ENCODE results near the gene DOK6. TPM values are rescaled to one million over a fixed set of nuclear protein-coding genes. Genes with fewer than 3 reads are reported as not detected.
"Not testable (repeated sequence)": the region's sequence is repeated elsewhere in the genome, so short reads cannot be mapped to it uniquely, and the experiment has no call there.

Gene DOK6
- total RNA-seq, 1 experiment from 2014 or later: not detected

- H3K27ac ChIP-seq (ENCODE audit: low read length): no peak overlapping the region
- H3K9me2 ChIP-seq (replicated peaks; ENCODE audit: insufficient read depth, low read length): no peaks in the 10 kb centered on the region
- H3K36me3 ChIP-seq (ENCODE audit: insufficient read depth, low read length): no peaks in the 10 kb centered on the region
- no peaks in the 10 kb centered on the region for H4K20me1 ChIP-seq (ENCODE audit: insufficient read depth, low read depth, low read length)
- no peak for DNase-seq
- no peaks in the 10 kb centered on the region for H3K27me3 ChIP-seq (ENCODE audit: low read length)
- no peak overlapping the region for H3K4me2 ChIP-seq (ENCODE audit: low read depth, low read length, poor library complexity, severe bottlenecking)
- no peak overlapping the region for H3K4me3 ChIP-seq (ENCODE audit: low read length)
- no peak overlapping the region for H3K9ac ChIP-seq (ENCODE audit: low read length)
- no peaks in the 10 kb centered on the region for H3K79me2 ChIP-seq (ENCODE audit: low read length)
- H3K4me1 ChIP-seq (ENCODE audit: low read length): no peaks in the 10 kb centered on the region
- H2AFZ ChIP-seq (ENCODE audit: low read length): no peak overlapping the region
- no peaks in the 10 kb centered on the region for H3K9me3 ChIP-seq (ENCODE audit: low read length)
Observed at GRCh38 chr18:69813559-69813958, 412.9 kb downstream of the DOK6 start.

GRCh38 chr18:69814861-69815385 lies 414.2 kb downstream of the DOK6 start:
- no peaks in the 10 kb centered on the region for H3K9me2 ChIP-seq (replicated peaks; ENCODE audit: insufficient read depth, low read length)
- H3K79me2 ChIP-seq (ENCODE audit: low read length): no peaks in the 10 kb centered on the region
- H3K9ac ChIP-seq (ENCODE audit: low read length): no peak overlapping the region
- no peaks in the 10 kb centered on the region for H3K4me1 ChIP-seq (ENCODE audit: low read length)
- H3K4me2 ChIP-seq (ENCODE audit: low read depth, low read length, poor library complexity, severe bottlenecking): no peak overlapping the region
- H3K4me3 ChIP-seq (ENCODE audit: low read length): no peak overlapping the region
- H3K27me3 ChIP-seq (ENCODE audit: low read length): no peaks in the 10 kb centered on the region
- no peaks in the 10 kb centered on the region for H3K36me3 ChIP-seq (ENCODE audit: insufficient read depth, low read length)
- H3K27ac ChIP-seq (ENCODE audit: low read length): no peak overlapping the region
- H2AFZ ChIP-seq (ENCODE audit: low read length): no peak overlapping the region
- DNase-seq: no peak
- H4K20me1 ChIP-seq (ENCODE audit: insufficient read depth, low read depth, low read length): no peaks in the 10 kb centered on the region
- no peaks in the 10 kb centered on the region for H3K9me3 ChIP-seq (ENCODE audit: low read length)

GRCh38 chr18:69817335-69817940 lies 416.8 kb downstream of the DOK6 start:
- Histone ChIP-seq H3K79me2 (ENCODE audit: low read length) (no peaks in the 10 kb centered on the region), H4K20me1 (ENCODE audit: insufficient read depth, low read depth, low read length) (no peaks in the 10 kb centered on the region), H3K4me3 (ENCODE audit: low read length) (no peak overlapping the region)

GRCh38 chr18:69819460-69819859 lies 418.8 kb downstream of the DOK6 start:
- no peak for DNase-seq
- no peak overlapping the region for H3K4me3 ChIP-seq (ENCODE audit: low read length)
- H2AFZ ChIP-seq (ENCODE audit: low read length): no peak overlapping the region
- H3K4me1 ChIP-seq (ENCODE audit: low read length): no peaks in the 10 kb centered on the region
- no peak overlapping the region for H3K9ac ChIP-seq (ENCODE audit: low read length)
- H3K27ac ChIP-seq (ENCODE audit: low read length): no peak overlapping the region
- no peaks in the 10 kb centered on the region for H3K27me3 ChIP-seq (ENCODE audit: low read length)
- H4K20me1 ChIP-seq (ENCODE audit: insufficient read depth, low read depth, low read length): no peaks in the 10 kb centered on the region
- H3K9me2 ChIP-seq (replicated peaks; ENCODE audit: insufficient read depth, low read length): no peaks in the 10 kb centered on the region
- H3K4me2 ChIP-seq (ENCODE audit: low read depth, low read length, poor library complexity, severe bottlenecking): no peak overlapping the region
- no peaks in the 10 kb centered on the region for H3K79me2 ChIP-seq (ENCODE audit: low read length)
- H3K36me3 ChIP-seq (ENCODE audit: insufficient read depth, low read length): no peaks in the 10 kb centered on the region
- no peaks in the 10 kb centered on the region for H3K9me3 ChIP-seq (ENCODE audit: low read length)

More at GRCh38 chr18:69817335-69817940, 416.8 kb downstream of the DOK6 start:
- Histone ChIP-seq H3K9me3 (ENCODE audit: low read length) (no peaks in the 10 kb centered on the region), H3K27me3 (ENCODE audit: low read length) (no peaks in the 10 kb centered on the region), H3K4me2 (ENCODE audit: low read depth, low read length, poor library complexity, severe bottlenecking) (no peak overlapping the region), H3K4me1 (ENCODE audit: low read length) (no peaks in the 10 kb centered on the region), H3K9ac (ENCODE audit: low read length) (no peak overlapping the region), H3K9me2 (replicated peaks; ENCODE audit: insufficient read depth, low read length) (no peaks in the 10 kb centered on the region), H2AFZ (ENCODE audit: low read length) (no peak overlapping the region), H3K27ac (ENCODE audit: low read length) (no peak overlapping the region), H3K36me3 (ENCODE audit: insufficient read depth, low read length) (no peaks in the 10 kb centered on the region)
- DNase-seq: no peak

GRCh38 chr18:69820538-69820937 lies 419.9 kb downstream of the DOK6 start:
- no peak overlapping the region for H3K4me3 ChIP-seq (ENCODE audit: low read length)
- no peak overlapping the region for H3K4me2 ChIP-seq (ENCODE audit: low read depth, low read length, poor library complexity, severe bottlenecking)
- no peaks in the 10 kb centered on the region for H3K36me3 ChIP-seq (ENCODE audit: insufficient read depth, low read length)
- H3K9me3 ChIP-seq (ENCODE audit: low read length): no peaks in the 10 kb centered on the region
- no peaks in the 10 kb centered on the region for H4K20me1 ChIP-seq (ENCODE audit: insufficient read depth, low read depth, low read length)
- no peaks in the 10 kb centered on the region for H3K79me2 ChIP-seq (ENCODE audit: low read length)
- H3K27me3 ChIP-seq (ENCODE audit: low read length): no peaks in the 10 kb centered on the region
- H3K9ac ChIP-seq (ENCODE audit: low read length): no peak overlapping the region
- no peak overlapping the region for H3K27ac ChIP-seq (ENCODE audit: low read length)
- no peak for DNase-seq
- H3K9me2 ChIP-seq (replicated peaks; ENCODE audit: insufficient read depth, low read length): no peaks in the 10 kb centered on the region
- H3K4me1 ChIP-seq (ENCODE audit: low read length): no peaks in the 10 kb centered on the region
- no peak overlapping the region for H2AFZ ChIP-seq (ENCODE audit: low read length)

GRCh38 chr18:69830189-69830588 lies 429.5 kb downstream of the DOK6 start:
- no peaks in the 10 kb centered on the region for H4K20me1 ChIP-seq (ENCODE audit: insufficient read depth, low read depth, low read length)
- no peaks in the 10 kb centered on the region for H3K27me3 ChIP-seq (ENCODE audit: low read length)
- H3K4me3 ChIP-seq (ENCODE audit: low read length): no peak overlapping the region
- DNase-seq: no peak
- H3K9ac ChIP-seq (ENCODE audit: low read length): no peak overlapping the region
- no peaks in the 10 kb centered on the region for H3K9me3 ChIP-seq (ENCODE audit: low read length)
- H3K27ac ChIP-seq (ENCODE audit: low read length): no peak overlapping the region
- no peaks in the 10 kb centered on the region for H3K4me1 ChIP-seq (ENCODE audit: low read length)
- H3K4me2 ChIP-seq (ENCODE audit: low read depth, low read length, poor library complexity, severe bottlenecking): no peak overlapping the region
- no peaks in the 10 kb centered on the region for H3K36me3 ChIP-seq (ENCODE audit: insufficient read depth, low read length)
- no peaks in the 10 kb centered on the region for H3K9me2 ChIP-seq (replicated peaks; ENCODE audit: insufficient read depth, low read length)
- no peak overlapping the region for H2AFZ ChIP-seq (ENCODE audit: low read length)
- no peaks in the 10 kb centered on the region for H3K79me2 ChIP-seq (ENCODE audit: low read length)

- not testable (repeated sequence) for H4K20me1 ChIP-seq (ENCODE audit: insufficient read depth, low read depth, low read length); H3K9ac ChIP-seq (ENCODE audit: low read length); H3K27me3 ChIP-seq (ENCODE audit: low read length); H3K4me1 ChIP-seq (ENCODE audit: low read length); H3K9me3 ChIP-seq (ENCODE audit: low read length); H3K9me2 ChIP-seq (replicated peaks; ENCODE audit: insufficient read depth, low read length); H2AFZ ChIP-seq (ENCODE audit: low read length); H3K27ac ChIP-seq (ENCODE audit: low read length); DNase-seq; H3K36me3 ChIP-seq (ENCODE audit: insufficient read depth, low read length); H3K4me2 ChIP-seq (ENCODE audit: low read depth, low read length, poor library complexity, severe bottlenecking); H3K79me2 ChIP-seq (ENCODE audit: low read length); H3K4me3 ChIP-seq (ENCODE audit: low read length)
Observed at GRCh38 chr18:69834980-69835379, 434.3 kb downstream of the DOK6 start.

- Histone ChIP-seq H3K27me3 (ENCODE audit: low read length) (no peaks in the 10 kb centered on the region), H3K9me3 (ENCODE audit: low read length) (no peaks in the 10 kb centered on the region), H3K4me2 (ENCODE audit: low read depth, low read length, poor library complexity, severe bottlenecking) (peak overlapping the region; percentile 52), H4K20me1 (ENCODE audit: insufficient read depth, low read depth, low read length) (no peaks in the 10 kb centered on the region), H3K27ac (ENCODE audit: low read length) (no peak overlapping the region), H3K4me3 (ENCODE audit: low read length) (peak overlapping the region; percentile 39; the same call in 1 of the 2 replicates), H3K9ac (ENCODE audit: low read length) (no peak overlapping the region), H3K4me1 (ENCODE audit: low read length) (peaks cover 14% of the 10 kb centered on the region), H3K36me3 (ENCODE audit: insufficient read depth, low read length) (no peaks in the 10 kb centered on the region), H3K9me2 (replicated peaks; ENCODE audit: insufficient read depth, low read length) (no peaks in the 10 kb centered on the region), H2AFZ (ENCODE audit: low read length) (peak overlapping the region; percentile 51; the same call in 1 of the 2 replicates), H3K79me2 (ENCODE audit: low read length) (no peaks in the 10 kb centered on the region)
- DNase-seq: no peak
Observed at GRCh38 chr18:69838003-69838402, 437.3 kb downstream of the DOK6 start.
